Upper lobe of left lung (tissue), 6 donors: Measurements from ENCODE around the gene JAK3. TPM values are rescaled to one million over a fixed set of nuclear protein-coding genes. Genes with fewer than 3 reads are reported as not detected.
"Not testable (repeated sequence)": the region's sequence is repeated elsewhere in the genome, so short reads cannot be mapped to it uniquely, and the experiment has no call there.

ENCODE experiments used
- ATAC-seq, 2 donors: fragments of 200-7000 bp; cut with Tn5 transposase; one replicate each; pipeline ENCODE4 v1.9.1; 2022; ENCODE audit warnings: mild to moderate bottlenecking in 2 of 2, moderate library complexity in 2 of 2; ENCODE audit not compliant: low FRiP score in 2 of 2
- DNase-seq, 2 donors: peaks; one replicate each; pipeline ENCODE4 v3.0.0-alpha.2; 2019 to 2020
- H3K27ac ChIP-seq, 4 donors: fragments of 200-600 bp; sonication (generic); one replicate each; pipeline ENCODE4 v1.5.1; 2016 to 2019
- H3K27me3 ChIP-seq, 4 donors: fragments of 200-600 bp; sonication (generic); one replicate each; pipeline ENCODE4 v1.5.1; 2017 to 2019
- H3K36me3 ChIP-seq, 4 donors: fragments of 200-600 bp; sonication (generic); one replicate each; pipeline ENCODE4 v1.5.1; 2016 to 2019
- H3K4me1 ChIP-seq, 4 donors: fragments of 200-600 bp; sonication (generic); one replicate each; pipeline ENCODE4 v1.5.1; 2018 to 2019
- H3K4me3 ChIP-seq, 4 donors: fragments of 200-600 bp; sonication (generic); one replicate each; pipeline ENCODE4 v1.5.1; 2017 to 2019; ENCODE audit warnings: mild to moderate bottlenecking in 2 of 4, moderate library complexity in 1 of 4
- H3K9me3 ChIP-seq, 4 donors: fragments of 200-600 bp; sonication (generic); one replicate each; pipeline ENCODE4 v1.5.1; 2018 to 2019
- EP300 ChIP-seq, 4 donors: sonication (generic); formaldehyde crosslinking; IDR thresholded peaks; one replicate each; pipeline ENCODE4 v1.5.1; 2017; ENCODE audit warnings: antibody characterized with exemption in 4 of 4, control low read depth in 2 of 4
- POLR2A ChIP-seq, 4 donors: fragments of 450-650 bp; IDR thresholded peaks; one replicate each; pipeline ENCODE4 v1.5.1; 2016 to 2017; ENCODE audit warnings: antibody characterized with exemption in 4 of 4, mild to moderate bottlenecking in 2 of 4
- POLR2AphosphoS5 ChIP-seq, 2 donors: sonication (generic); formaldehyde crosslinking; IDR thresholded peaks; one replicate each; pipeline ENCODE4 v1.5.1; 2017; ENCODE audit warnings: antibody characterized with exemption in 2 of 2
- WGBS, 2 donors: methylation state at CpG; one replicate each; pipeline ENCODE4 v1.1.5; 2017 to 2018; 5-methylcytosine and 5-hydroxymethylcytosine counted together
- small RNA-seq, 4 donors: library from RNA; depleted of rRNA; stranded (forward); fragments of <200 nt; gene quantifications; one replicate each; pipeline ENCODE3, GENCODE V24; 2016
- total RNA-seq, 6 donors: library from RNA; depleted of rRNA in 4 of 6; stranded (reverse); fragments of >200 nt in 4 of 6; gene quantifications; one replicate each; pipeline versions ENCODE4 v1.1.0 to v1.2.1, GENCODE V29; 2016 to 2021
- TF ChIP-seq, protein P1 (sequence below), 6 experiments: fragments of 450-650 bp in 4 of 6; fragments of 200-600 bp in 2 of 6; sonication (generic) in 2 of 6; IDR thresholded peaks; one replicate each; pipeline ENCODE4 v1.5.1; 2016 to 2019; ENCODE audit warnings: antibody characterized with exemption in 6 of 6
- donor health status: DM: no; HTN: no; CAD: no; lungs with moderate emphysema.
- donor health status: DM: no; HTN: yes; CAD: no; lungs with severe emphysema.

JAK3 gene
- total RNA-seq, 6 donors from 2014 or later = 11.0 to 25.1 (median 12.8) TPM

GRCh38 chr19:17778251-17778967 lies 69.4 kb downstream of the JAK3 start:
- peak overlapping the region in 2 of 4 donors; percentile 30 to 53 for H3K27ac ChIP-seq
- TF ChIP-seq POLR2A (IDR thresholded peaks at IDR 0.05) = no peak
- TF ChIP-seq, protein P1, sequence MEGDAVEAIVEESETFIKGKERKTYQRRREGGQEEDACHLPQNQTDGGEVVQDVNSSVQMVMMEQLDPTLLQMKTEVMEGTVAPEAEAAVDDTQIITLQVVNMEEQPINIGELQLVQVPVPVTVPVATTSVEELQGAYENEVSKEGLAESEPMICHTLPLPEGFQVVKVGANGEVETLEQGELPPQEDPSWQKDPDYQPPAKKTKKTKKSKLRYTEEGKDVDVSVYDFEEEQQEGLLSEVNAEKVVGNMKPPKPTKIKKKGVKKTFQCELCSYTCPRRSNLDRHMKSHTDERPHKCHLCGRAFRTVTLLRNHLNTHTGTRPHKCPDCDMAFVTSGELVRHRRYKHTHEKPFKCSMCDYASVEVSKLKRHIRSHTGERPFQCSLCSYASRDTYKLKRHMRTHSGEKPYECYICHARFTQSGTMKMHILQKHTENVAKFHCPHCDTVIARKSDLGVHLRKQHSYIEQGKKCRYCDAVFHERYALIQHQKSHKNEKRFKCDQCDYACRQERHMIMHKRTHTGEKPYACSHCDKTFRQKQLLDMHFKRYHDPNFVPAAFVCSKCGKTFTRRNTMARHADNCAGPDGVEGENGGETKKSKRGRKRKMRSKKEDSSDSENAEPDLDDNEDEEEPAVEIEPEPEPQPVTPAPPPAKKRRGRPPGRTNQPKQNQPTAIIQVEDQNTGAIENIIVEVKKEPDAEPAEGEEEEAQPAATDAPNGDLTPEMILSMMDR (IDR thresholded peaks at IDR 0.05) = no peak
- no peak for TF ChIP-seq POLR2AphosphoS5 (IDR thresholded peaks at IDR 0.05)
- no peak for TF ChIP-seq EP300 (IDR thresholded peaks at IDR 0.05)
- H3K4me1 ChIP-seq = peaks cover 0 to 16% (median 13%) of the 10 kb centered on the region in 4 donors
- H3K4me3 ChIP-seq = peak overlapping the region in 3 of 4 donors; percentile 18 to 44 (median 33)
- H3K9me3 ChIP-seq = no peaks in the 10 kb centered on the region
- DNase-seq (peak; percentile 78 to 93), ATAC-seq (peak; percentile 70 to 78)
- peaks cover 0 to 8% (median 2%) of the 10 kb centered on the region in 4 donors for H3K27me3 ChIP-seq
- H3K36me3 ChIP-seq = no peaks in the 10 kb centered on the region
- 9% methylated on average over 13 to 30 of the region's 37 CpGs for WGBS, 2 donors

GRCh38 chr19:17777840-17778239 lies 69.9 kb downstream of the JAK3 start:
- not testable (repeated sequence) for H3K9me3 ChIP-seq, H3K36me3 ChIP-seq, H3K27ac ChIP-seq, DNase-seq, H3K4me3 ChIP-seq, ATAC-seq, H3K27me3 ChIP-seq
- 78 to 84% methylated on average over 10 of the region's 10 CpGs for WGBS, 2 donors
- H3K4me1 ChIP-seq = peaks cover 0 to 16% (median 13%) of the 10 kb centered on the region in 4 donors

DNA sequence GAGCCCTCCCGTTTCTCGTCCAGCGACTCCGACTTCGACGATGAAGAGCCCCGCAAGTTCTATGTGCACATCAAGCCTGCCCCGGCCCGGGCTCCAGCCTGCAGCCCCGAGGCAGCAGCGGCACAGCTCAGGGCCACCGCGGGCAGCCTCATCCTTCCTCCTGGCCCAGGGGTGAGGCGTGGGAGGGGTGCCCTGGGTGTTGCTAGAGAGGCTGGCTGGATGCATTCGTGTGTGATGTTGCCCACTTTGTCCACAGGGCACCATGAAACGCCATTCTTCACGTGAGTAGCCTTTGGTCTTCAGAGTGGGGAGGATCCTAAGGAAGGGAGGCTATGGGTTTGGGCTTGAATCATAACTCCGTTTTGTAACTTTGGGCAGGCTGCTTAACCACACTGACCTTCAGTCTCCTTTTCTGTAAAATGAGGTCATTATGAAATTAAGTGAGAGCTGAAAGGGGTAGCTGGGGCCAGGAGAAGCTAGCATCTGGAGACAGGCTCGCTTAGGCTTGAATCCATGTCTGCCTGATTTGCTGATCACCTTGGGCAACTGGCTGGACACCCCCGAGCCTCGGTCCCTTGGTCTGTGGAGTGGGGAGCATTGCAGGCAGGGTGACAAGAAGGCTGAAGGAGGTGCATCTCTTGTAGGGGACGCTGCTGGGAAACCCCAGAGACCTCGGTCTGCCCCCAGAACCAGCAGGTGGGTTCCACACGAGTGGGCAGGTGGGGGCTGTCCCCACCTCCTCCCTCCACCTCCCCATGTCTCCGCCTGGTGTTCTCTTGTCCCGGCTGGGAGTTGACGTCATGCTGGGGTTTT lies 71.6 kb downstream of the JAK3 start:
- Histone ChIP-seq H3K36me3 (no peaks in the 10 kb centered on the region), H3K4me1 (peaks cover 0 to 16% (median 13%) of the 10 kb centered on the region in 4 donors), H3K27me3 (peaks cover 0 to 8% (median 2%) of the 10 kb centered on the region in 4 donors), H3K27ac (no peak overlapping the region), H3K9me3 (no peaks in the 10 kb centered on the region), H3K4me3 (no peak overlapping the region)
- 62 to 73% methylated on average over 18 to 27 of the region's 27 CpGs for WGBS, 2 donors
- ATAC-seq (peak in 1 of 2 donors; percentile 48), DNase-seq (peak; percentile 44 to 81)
- TF ChIP-seq POLR2AphosphoS5 (IDR thresholded peaks at IDR 0.05) (peak in 1 of 2 donors; percentile 29), EP300 (IDR thresholded peaks at IDR 0.05) (no peak)

DNA sequence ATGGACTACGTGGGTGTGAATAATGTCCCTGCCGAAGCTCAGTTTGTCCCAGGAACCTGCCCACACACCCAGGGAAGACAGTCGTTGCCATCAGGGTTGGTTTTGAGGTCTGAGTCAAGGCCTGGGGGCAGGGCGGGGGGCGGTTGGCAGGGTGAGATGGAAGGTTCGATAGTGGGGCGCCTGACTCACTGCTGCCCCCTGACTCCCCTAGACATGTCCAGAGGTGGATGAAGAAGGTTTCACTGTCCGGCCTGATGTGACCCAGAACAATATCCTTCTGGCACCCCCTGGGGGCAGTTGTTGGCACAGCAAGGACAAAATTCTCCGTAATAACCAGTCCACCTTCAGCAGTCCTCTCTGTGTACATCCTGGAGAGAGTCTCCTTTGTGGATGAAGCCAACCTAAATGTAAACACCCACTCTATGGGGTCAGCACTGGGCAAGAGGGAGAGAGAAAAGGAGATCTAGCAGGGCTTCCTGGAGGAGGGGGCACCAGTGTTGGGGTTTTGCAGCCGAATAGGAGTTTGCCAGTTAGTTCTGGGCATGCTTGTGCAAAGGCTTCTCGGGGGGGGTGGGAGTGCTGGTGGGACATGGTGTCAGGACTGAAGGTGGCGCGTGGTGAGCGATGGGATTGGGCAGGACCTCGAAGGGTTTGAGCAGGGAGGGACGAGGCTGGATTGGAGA lies 72.4 kb downstream of the JAK3 start:
- Histone ChIP-seq H3K4me1 (peaks cover 0 to 16% (median 13%) of the 10 kb centered on the region in 4 donors), H3K4me3 (no peak overlapping the region), H3K27me3 (peaks cover 0 to 8% (median 2%) of the 10 kb centered on the region in 4 donors), H3K9me3 (no peaks in the 10 kb centered on the region), H3K36me3 (peaks cover 0 to under 1% (median 0%) of the 10 kb centered on the region in 4 donors), H3K27ac (no peak overlapping the region)
- ATAC-seq (no peak), DNase-seq (no peak)
- WGBS, 2 donors = 71 to 75% methylated on average over 15 to 16 of the region's 16 CpGs
- TF ChIP-seq POLR2A (IDR thresholded peaks at IDR 0.05) = no peak
- TF ChIP-seq, protein P1 (IDR thresholded peaks at IDR 0.05) = peak in 4 of 6 experiments; percentile 14 to 52 (median 32)

Small RNA genes lying within 50 kb of the gene (small RNA-seq; reads per million reads assigned to genes)
- 0 reads per million in 4 donors for gene SNORA68

Other genes starting within 250 kb of the JAK3 start
- gene UNC13A, start 159.6 kb downstream of the JAK3 start, total RNA-seq = under 1 TPM in 5 of 6 donors, not detected in 1; under 0.01 to 0.54 (median 0.33) TPM
- gene MAP1S, start 128.5 kb downstream of the JAK3 start, total RNA-seq = 10 to 100 TPM; 23.6 to 87.9 (median 63.7) TPM
- 10 to 100 TPM in 2 of 6 donors, 1 to 10 TPM in 4; 1.9 to 19.9 (median 8.7) TPM for gene FCHO1, start 96.5 kb downstream of the JAK3 start, total RNA-seq
- gene B3GNT3, start 52.8 kb downstream of the JAK3 start, total RNA-seq = 1 to 10 TPM in 5 of 6 donors, not detected in 1; 1.0 to 8.8 (median 2.5) TPM
- gene INSL3, start 26.5 kb downstream of the JAK3 start, total RNA-seq = under 1 TPM in 1 of 6 donors, not detected in 5; 0.57 TPM
- gene RPL18A, start 11.9 kb upstream of the JAK3 start, total RNA-seq = 1,000 to 10,000 TPM in 3 of 6 donors, 100 to 1,000 TPM in 3; 705 to 1,655 (median 1,002) TPM
- gene SLC5A5, start 24.0 kb upstream of the JAK3 start, total RNA-seq = under 1 TPM in 2 of 6 donors, not detected in 4; under 0.01 to 0.15 TPM
- gene CCDC124, start 85.0 kb upstream of the JAK3 start, total RNA-seq = 10 to 100 TPM; 50.2 to 83.3 (median 62.1) TPM
- under 1 TPM in 2 of 6 donors, not detected in 4; 0.34 to 0.37 TPM for gene KCNN1, start 119.1 kb upstream of the JAK3 start, total RNA-seq
- 100 to 1,000 TPM in 2 of 6 donors, 10 to 100 TPM in 4; 53.6 to 253 (median 78.8) TPM for gene ARRDC2, start 160.2 kb upstream of the JAK3 start, total RNA-seq
- gene IL12RB1, start 239.0 kb upstream of the JAK3 start, total RNA-seq = 10 to 100 TPM in 1 of 6 donors, 1 to 10 TPM in 5; 2.6 to 13.2 (median 8.6) TPM
- 10 to 100 TPM in 4 of 6 donors, 1 to 10 TPM in 2; 9.3 to 67.1 (median 27.5) TPM for gene MAST3, start 249.8 kb upstream of the JAK3 start, total RNA-seq